Thyroid gland (tissue), 4 donors: Measurements from ENCODE around the gene WDPCP. TPM values are rescaled to one million over a fixed set of nuclear protein-coding genes. Genes with fewer than 3 reads are reported as not detected.
"Not testable (repeated sequence)": the region's sequence is repeated elsewhere in the genome, so short reads cannot be mapped to it uniquely, and the experiment has no call there.

Experiments used
- DNase-seq, 2 donors: peaks; one replicate each; pipeline ENCODE4 v3.0.0-alpha.2; 2019
- H3K27ac ChIP-seq, 3 donors: fragments of 200-600 bp; sonication (generic); 1 replicate in 2 of 3; 2 replicates in 1 of 3; pipeline ENCODE4 v1.5.1; 2016 to 2019; ENCODE audit warnings: mild to moderate bottlenecking in 1 of 3, moderate library complexity in 1 of 3
- H3K27me3 ChIP-seq: fragments of 200-600 bp; sonication (generic); one replicate; pipeline ENCODE4 v1.5.1; 2019
- H3K36me3 ChIP-seq, 2 donors: fragments of 200-600 bp; sonication (generic); one replicate each; pipeline ENCODE4 v1.5.1; 2016 to 2019
- H3K4me1 ChIP-seq, 2 donors: fragments of 200-600 bp; sonication (generic); one replicate each; pipeline ENCODE4 v1.5.1; 2017 to 2019
- H3K4me3 ChIP-seq, 3 donors: fragments of 200-600 bp; sonication (generic); replicated peaks in 1 of 3; 1 replicate in 2 of 3; 2 replicates in 1 of 3; pipeline ENCODE4 v1.5.1; 2016; ENCODE audit warnings: mild to moderate bottlenecking in 1 of 3
- H3K9me3 ChIP-seq: fragments of 200-600 bp; sonication (generic); one replicate; pipeline ENCODE4 v1.5.1; 2017
- CTCF ChIP-seq, 6 experiments: fragments of 200-600 bp in 3 of 6; fragments of 450-650 bp in 3 of 6; sonication (generic) in 3 of 6; IDR thresholded peaks; one replicate each; pipeline ENCODE4 v1.5.1; 2016 to 2019; ENCODE audit warnings: antibody characterized with exemption in 6 of 6, mild to moderate bottlenecking in 2 of 6, inconsistent platforms in 1 of 6, moderate library complexity in 1 of 6
- POLR2A ChIP-seq, 2 donors: fragments of 450-650 bp; IDR thresholded peaks; one replicate each; pipeline ENCODE4 v1.6.1; 2017; ENCODE audit warnings: antibody characterized with exemption in 2 of 2, mild to moderate bottlenecking in 2 of 2, moderate library complexity in 1 of 2
- WGBS, 2 donors: methylation state at CpG; one replicate each; pipeline ENCODE4 v1.1.5; 2017; 5-methylcytosine and 5-hydroxymethylcytosine counted together
- intact Hi-C: fragments of 100-400 bp; cut with DNase I; formaldehyde crosslinking; loops from one replicate; pipeline ENCODE4 v1.15.1; 2023
- total RNA-seq, 4 donors: library from RNA; depleted of rRNA; stranded (reverse); fragments of >200 nt; gene quantifications; one replicate each; pipeline ENCODE4 v1.2.3, GENCODE V29; 2016

Gene WDPCP
- total RNA-seq, 4 donors from 2014 or later, result 18.3 to 33.1 (median 22.0) TPM

GRCh38 chr2:63340443-63340842 is 247.8 kb downstream of the WDPCP start:
- WGBS, 2 donors, result 91 to 96% methylated on average over 1 of the region's 1 CpG
- Histone ChIP-seq H3K4me3 (no peak overlapping the region), H3K36me3 (no peaks in the 10 kb centered on the region), H3K27me3 (no peaks in the 10 kb centered on the region), H3K4me1 (no peaks in the 10 kb centered on the region), H3K9me3 (no peaks in the 10 kb centered on the region), H3K27ac (no peak overlapping the region)
- intact Hi-C loops, result loop anchor here (10.0 kb wide), 1 partner anchor 304 kb away; no protein-coding TSS in a partner anchor
- no peak for DNase-seq
- TF ChIP-seq POLR2A (IDR thresholded peaks at IDR 0.05) (no peak), CTCF (IDR thresholded peaks at IDR 0.05) (no peak)

GRCh38 chr2:63334910-63335309 is 253.4 kb downstream of the WDPCP start:
- WGBS, 2 donors, result 91 to 93% methylated on average over 1 of the region's 1 CpG

GRCh38 chr2:63326473-63326872 is 261.8 kb downstream of the WDPCP start:
- no peak for TF ChIP-seq POLR2A (IDR thresholded peaks at IDR 0.05)
- TF ChIP-seq CTCF (IDR thresholded peaks at IDR 0.05), result no peak
- DNase-seq, result no peak
- H3K36me3 ChIP-seq, result no peaks in the 10 kb centered on the region
- intact Hi-C loops, result no loop called here
- H3K27me3 ChIP-seq, result no peaks in the 10 kb centered on the region
- WGBS, 2 donors, result 95 to 98% methylated on average over 1 of the region's 1 CpG
- H3K27ac ChIP-seq, result no peak overlapping the region
- H3K4me1 ChIP-seq, result no peaks in the 10 kb centered on the region
- H3K4me3 ChIP-seq, result no peak overlapping the region
- no peaks in the 10 kb centered on the region for H3K9me3 ChIP-seq

More at GRCh38 chr2:63334910-63335309, 253.4 kb downstream of the WDPCP start:
- Histone ChIP-seq H3K27ac (no peak overlapping the region), H3K27me3 (no peaks in the 10 kb centered on the region), H3K4me3 (no peak overlapping the region), H3K4me1 (no peaks in the 10 kb centered on the region), H3K36me3 (no peaks in the 10 kb centered on the region), H3K9me3 (no peaks in the 10 kb centered on the region)
- intact Hi-C loops, result no loop called here
- TF ChIP-seq CTCF (IDR thresholded peaks at IDR 0.05) (no peak), POLR2A (IDR thresholded peaks at IDR 0.05) (no peak)
- DNase-seq, result no peak

- WGBS, 2 donors, result 92 to 97% methylated on average over 11 of the region's 11 CpGs
- DNase-seq, H3K27me3 ChIP-seq, H3K9me3 ChIP-seq, intact Hi-C loops, H3K27ac ChIP-seq, H3K4me1 ChIP-seq, H3K36me3 ChIP-seq, H3K4me3 ChIP-seq: not testable (repeated sequence)
Observed at GRCh38 chr2:63323662-63324061, 264.6 kb downstream of the WDPCP start.

- H3K9me3 ChIP-seq, H3K36me3 ChIP-seq, H3K27ac ChIP-seq, intact Hi-C loops, H3K4me1 ChIP-seq, DNase-seq, H3K27me3 ChIP-seq, H3K4me3 ChIP-seq: not testable (repeated sequence)
- WGBS, 2 donors, result 93 to 94% methylated on average over 2 of the region's 2 CpGs
Observed at GRCh38 chr2:63321973-63322372, 266.3 kb downstream of the WDPCP start.

- TF ChIP-seq CTCF (IDR thresholded peaks at IDR 0.05) (no peak), POLR2A (IDR thresholded peaks at IDR 0.05) (no peak)
- Histone ChIP-seq H3K4me1 (no peaks in the 10 kb centered on the region), H3K27ac (no peak overlapping the region), H3K36me3 (no peaks in the 10 kb centered on the region), H3K27me3 (no peaks in the 10 kb centered on the region), H3K4me3 (no peak overlapping the region), H3K9me3 (no peaks in the 10 kb centered on the region)
- intact Hi-C loops, result no loop called here
- no peak for DNase-seq
Observed at GRCh38 chr2:63320669-63321068, 267.6 kb downstream of the WDPCP start.
